ENCODE results near the gene CLCN6.

GRCh38 chr1:11878081-11878890 lies 72.3 kb downstream of the CLCN6 start:
- TF ChIP-seq POLR2A (IDR thresholded peaks at IDR 0.05), result no peak
- no peak for TF ChIP-seq CTCF (IDR thresholded peaks at IDR 0.05)
